Tibial nerve (tissue), 4 donors: ENCODE data around the gene NCOA7.
"Not testable (repeated sequence)": the region's sequence is repeated elsewhere in the genome, so short reads cannot be mapped to it uniquely, and the experiment has no call there.

Source experiments
- EP300 ChIP-seq, 2 donors: sonication (generic); formaldehyde crosslinking; IDR thresholded peaks; one replicate each; pipeline ENCODE4 v1.6.1; 2017; ENCODE audit warnings: antibody characterized with exemption in 2 of 2, mild to moderate bottlenecking in 1 of 2
- POLR2A ChIP-seq, 2 donors: fragments of 450-650 bp; IDR thresholded peaks; one replicate each; pipeline ENCODE4 v1.6.1; 2017; ENCODE audit warnings: antibody characterized with exemption in 2 of 2, mild to moderate bottlenecking in 2 of 2, moderate library complexity in 2 of 2
- TF ChIP-seq, protein P1 (sequence below), 5 experiments: fragments of 200-600 bp in 3 of 5; fragments of 450-650 bp in 2 of 5; sonication (generic) in 3 of 5; IDR thresholded peaks; one replicate each; pipeline ENCODE4 v1.5.1; 2016 to 2019; ENCODE audit warnings: antibody characterized with exemption in 5 of 5, mild to moderate bottlenecking in 3 of 5, moderate library complexity in 2 of 5

DNA sequence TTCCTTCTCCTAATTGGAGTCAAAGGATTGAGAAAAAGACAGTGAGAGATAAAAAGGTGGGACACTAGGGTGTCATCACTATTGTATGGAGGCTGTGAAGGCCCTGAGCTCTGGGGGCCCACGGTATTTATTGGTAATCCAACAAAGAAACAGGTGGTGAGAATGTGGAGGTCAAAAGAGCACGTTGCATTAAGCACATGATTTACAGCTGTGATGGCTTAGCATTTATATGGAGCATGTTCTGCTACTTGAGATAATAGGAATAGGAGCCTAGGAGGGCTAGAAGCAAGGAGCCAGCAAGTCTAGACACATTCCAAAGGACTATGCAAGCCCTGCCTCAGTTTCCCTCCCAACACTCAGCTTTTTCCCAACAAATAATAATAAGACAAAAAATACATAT, 121.7 kb downstream of the NCOA7 start:
- TF ChIP-seq EP300, POLR2A (IDR thresholded peaks at IDR 0.05): not testable (repeated sequence)
- TF ChIP-seq, protein P1, sequence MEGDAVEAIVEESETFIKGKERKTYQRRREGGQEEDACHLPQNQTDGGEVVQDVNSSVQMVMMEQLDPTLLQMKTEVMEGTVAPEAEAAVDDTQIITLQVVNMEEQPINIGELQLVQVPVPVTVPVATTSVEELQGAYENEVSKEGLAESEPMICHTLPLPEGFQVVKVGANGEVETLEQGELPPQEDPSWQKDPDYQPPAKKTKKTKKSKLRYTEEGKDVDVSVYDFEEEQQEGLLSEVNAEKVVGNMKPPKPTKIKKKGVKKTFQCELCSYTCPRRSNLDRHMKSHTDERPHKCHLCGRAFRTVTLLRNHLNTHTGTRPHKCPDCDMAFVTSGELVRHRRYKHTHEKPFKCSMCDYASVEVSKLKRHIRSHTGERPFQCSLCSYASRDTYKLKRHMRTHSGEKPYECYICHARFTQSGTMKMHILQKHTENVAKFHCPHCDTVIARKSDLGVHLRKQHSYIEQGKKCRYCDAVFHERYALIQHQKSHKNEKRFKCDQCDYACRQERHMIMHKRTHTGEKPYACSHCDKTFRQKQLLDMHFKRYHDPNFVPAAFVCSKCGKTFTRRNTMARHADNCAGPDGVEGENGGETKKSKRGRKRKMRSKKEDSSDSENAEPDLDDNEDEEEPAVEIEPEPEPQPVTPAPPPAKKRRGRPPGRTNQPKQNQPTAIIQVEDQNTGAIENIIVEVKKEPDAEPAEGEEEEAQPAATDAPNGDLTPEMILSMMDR (IDR thresholded peaks at IDR 0.05), result not testable (repeated sequence)
